SK-N-DZ (cell line): ENCODE measurements around the gene KLHL26. TPM values are rescaled to one million over a fixed set of nuclear protein-coding genes. Genes with fewer than 3 reads are reported as not detected.
"Not testable (repeated sequence)": the region's sequence is repeated elsewhere in the genome, so short reads cannot be mapped to it uniquely, and the experiment has no call there.

Source experiments
- DNase-seq: peaks from one replicate; pipeline ENCODE4 v3.0.0-alpha.2; 2015; ENCODE audit warnings: low spot score
- polyA plus RNA-seq, 2 experiments: library from polyadenylated mRNA; depleted of rRNA; stranded (reverse); fragments of >200 nt; gene quantifications; 2 replicates each; pipeline ENCODE4 v1.2.3, GENCODE V29; 2014

The KLHL26 gene
- polyA plus RNA-seq (2014; cell fraction: cytosol; rRNA removed) = 3.0 and 6.1 TPM in 2 replicates
- 1.6 and 2.7 TPM in 2 replicates for polyA plus RNA-seq (2014; cell fraction: nucleus; rRNA removed)

GRCh38 chr19:18636969-18637629 lies at the start of gene KLHL26:
KLHL26 (plus strand) TSS chr19:18637028; CDS start chr19:18637055, 27 bp downstream.
- no peak for DNase-seq

GRCh38 chr19:18587561-18587960 lies 49.3 kb upstream of the KLHL26 start:
- no peak for DNase-seq

DNA sequence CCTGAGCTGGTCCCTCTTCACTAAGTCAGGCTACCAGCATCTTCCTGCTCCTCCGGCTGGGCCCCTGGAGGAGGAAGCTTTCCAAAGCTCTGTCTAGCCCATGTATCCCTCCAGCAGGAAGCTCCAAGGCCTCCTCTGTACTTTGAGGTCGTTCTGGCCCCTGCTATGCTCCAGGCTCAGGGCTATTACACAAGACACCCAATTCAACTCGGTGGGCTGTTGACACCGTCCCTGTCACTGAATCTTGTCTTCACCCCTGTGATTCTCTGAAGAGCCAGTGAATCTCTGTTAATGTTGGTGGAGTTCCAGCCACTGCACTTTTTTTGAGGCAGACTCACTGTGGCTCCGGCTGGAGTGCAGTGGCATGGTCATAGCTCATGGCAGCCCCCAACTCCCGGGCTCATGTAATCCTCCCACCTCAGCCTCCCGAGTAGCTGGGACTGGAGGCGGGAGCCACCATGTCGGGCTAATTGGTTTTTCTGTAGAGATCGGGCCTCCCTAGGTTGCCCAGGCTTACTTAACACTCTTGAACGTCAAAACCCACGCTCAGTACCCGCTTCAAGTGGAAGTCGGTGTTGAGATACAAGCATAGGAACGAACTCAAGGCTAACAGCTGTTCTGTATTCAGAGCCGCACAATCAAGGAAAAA lies 48.7 kb upstream of the KLHL26 start:
- DNase-seq = no peak

DNA sequence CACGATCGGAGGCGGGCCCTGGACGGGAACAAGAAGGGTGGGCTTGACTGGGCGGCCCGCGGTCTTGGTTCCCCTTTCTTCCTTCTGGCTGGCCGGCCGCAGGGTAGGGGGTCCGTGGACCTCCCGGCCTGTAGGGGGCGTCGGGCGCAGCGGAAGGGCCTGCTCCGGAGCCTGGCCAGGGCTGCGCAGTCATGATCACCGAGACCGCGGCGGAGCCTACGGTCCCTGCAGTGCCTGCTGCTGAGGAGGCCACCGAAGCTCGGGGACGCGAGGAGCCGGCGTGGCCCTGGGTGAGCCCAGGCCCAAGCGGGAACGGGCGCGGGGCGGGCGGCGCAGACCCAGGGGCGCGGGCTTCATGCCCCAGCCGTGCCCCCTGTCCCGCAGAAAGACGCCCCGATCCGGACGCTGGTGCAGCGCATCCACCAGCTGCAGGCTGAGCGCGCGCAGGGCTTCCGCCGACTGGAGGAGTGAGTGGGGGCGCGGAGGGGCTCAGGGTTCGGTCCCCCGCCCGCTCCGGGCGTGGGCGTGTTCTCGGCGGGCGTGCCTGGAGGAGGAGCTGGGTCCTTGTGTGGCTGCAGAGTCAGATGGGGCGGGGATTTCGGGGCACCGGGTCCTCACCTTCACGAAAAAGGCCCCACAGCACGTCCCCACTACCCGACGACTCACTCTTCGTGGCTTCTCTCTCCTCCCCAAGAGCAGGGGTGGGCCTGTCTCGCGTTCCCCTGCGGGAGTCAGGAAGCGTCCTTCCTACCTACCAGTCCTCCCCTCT lies 48.0 kb upstream of the KLHL26 start, which contains the start of gene REX1BD:
Gene REX1BD, plus strand, starts transcription at position 188 of the 769 bp plus-strand sequence. Its CDS starts 4 bp downstream, at position 192.
- peak; percentile 86 for DNase-seq

DNA sequence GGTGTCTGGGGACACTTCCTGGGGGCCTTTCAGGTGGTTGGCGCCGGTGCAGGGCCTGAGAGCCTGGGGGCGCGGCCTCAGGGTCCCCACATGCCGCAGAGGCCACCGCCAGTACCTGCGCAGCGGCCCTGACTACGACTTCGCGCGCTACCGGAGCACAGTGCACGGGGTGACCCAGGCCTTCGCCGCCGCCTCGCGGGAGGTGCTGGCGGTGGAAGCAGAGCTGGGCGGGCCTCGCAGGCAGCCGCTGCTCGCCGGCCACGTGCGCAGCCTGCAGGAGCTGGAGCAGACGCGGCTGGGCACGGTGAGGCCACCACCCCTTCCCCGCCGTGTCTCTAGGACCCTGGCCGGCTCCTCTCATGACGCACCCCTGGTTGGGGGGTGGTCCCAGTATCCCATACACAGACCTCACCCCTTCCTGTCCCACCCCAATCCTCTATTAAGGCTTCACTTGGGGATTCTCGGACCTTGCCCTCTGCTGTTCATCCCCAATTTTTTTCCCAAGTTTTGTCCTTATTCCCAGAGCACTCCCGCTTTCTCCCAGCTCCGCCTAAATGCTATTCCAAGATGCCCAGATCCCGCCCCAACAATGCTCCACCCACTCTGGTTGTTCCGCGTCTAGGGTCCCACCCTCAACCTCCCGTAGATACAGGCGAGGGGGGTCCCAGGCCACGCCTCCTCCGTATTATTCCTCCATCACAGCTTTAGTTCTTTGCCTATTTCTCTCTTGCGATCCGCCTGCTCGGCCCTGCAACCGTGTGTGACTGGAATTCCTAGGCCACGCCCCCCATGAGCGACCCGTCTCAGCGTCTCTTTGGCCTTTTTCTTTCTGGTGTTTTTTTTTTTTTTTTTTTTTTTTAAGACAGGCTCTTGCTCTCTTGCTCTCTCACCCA lies 47.2 kb upstream of the KLHL26 start:
- DNase-seq = peak; percentile 90

- peak; percentile 99 for DNase-seq
These were observed 46.3 kb upstream of the KLHL26 start for GRCh38 chr19:18590273-18591272.

DNA sequence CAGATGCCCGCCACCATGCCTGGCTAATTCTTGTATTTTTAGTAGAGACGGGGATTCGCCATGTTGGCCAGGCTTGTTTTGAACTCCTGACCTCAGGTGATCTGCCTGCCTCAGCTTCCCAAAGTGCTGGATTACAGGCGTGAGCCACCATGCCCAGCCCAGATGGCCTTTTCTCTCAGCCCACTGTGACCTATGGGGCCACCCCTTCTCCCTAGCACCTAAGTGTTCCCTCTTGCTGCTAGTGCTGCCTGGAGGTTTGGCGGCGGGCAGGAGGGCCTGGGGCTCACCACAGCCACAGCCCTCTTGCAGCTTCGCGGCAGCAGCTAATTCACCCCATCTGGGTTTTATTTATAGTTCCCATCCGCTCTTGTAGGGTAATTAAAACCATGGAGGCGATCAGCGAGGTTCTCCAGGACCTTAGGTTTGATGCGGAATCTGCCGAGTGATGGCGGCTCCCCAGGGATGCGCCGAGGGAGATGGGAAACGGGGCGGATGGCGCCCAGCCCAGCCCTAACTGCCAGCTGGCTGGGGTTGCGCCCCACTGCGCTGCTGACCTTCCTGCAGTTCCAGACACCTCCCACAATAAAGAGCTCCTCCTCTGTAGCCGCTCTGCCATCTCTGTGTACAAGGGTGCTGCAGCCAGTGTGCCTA lies 45.0 kb upstream of the KLHL26 start:
- no peak for DNase-seq

DNA sequence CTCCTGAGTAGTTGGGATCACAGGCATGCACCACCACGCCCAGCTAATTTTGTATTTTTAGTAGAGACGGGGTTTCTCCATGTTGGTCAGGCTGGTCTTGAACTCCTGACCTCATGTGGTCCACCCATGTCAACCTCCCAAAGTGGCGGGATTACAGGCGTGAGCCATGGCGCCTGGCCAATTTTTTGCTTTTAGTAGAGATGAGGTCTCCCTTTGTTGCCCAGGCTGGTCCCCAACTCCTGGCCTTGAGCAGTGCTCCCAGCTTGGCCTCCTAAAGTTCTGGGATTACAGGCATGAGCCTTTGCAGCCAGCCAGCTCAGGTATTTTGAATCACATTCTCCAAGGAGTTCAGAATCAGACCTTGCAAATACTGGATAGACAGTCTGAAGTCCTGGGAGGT lies 44.1 kb upstream of the KLHL26 start:
- not testable (repeated sequence) for DNase-seq

DNA sequence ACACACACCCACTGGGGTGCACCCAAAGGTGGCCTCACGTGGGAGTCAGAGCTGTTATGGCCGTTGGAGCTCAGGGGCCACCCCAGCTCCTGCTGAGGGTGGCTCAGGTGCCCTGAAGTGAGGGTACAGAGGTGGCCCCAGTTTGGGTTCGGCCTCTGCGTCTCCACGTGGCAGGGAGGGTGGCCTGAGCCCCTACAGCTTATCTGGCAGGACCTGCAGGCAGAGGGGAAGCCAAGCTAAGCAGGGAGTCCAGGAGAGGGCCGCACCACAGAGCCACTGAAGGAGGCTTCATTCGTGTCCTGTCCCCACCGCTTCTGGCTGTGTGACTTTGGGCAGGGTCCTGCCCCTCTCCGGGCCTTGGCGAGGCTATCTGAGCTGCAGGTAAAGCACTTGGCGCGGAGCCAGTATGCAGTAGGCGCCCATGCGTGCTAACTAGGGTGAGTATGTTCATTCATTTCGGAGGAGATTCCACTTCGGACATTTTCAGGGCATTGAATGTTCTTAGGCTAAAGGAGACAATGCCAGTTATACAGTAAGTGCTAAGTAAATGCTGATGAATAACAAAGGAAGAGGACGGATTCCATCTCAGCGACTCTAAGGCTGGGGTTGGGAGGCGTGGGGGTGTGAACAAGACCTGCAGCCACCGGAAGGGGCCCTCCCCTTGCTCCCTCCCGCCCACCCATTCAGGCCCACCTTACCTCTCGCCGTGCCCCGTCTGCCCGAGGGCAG lies 43.3 kb upstream of the KLHL26 start:
- no peak for DNase-seq

GRCh38 chr19:18594096-18594823 lies 42.6 kb upstream of the KLHL26 start:
- peak; percentile 69 for DNase-seq

- no peak for DNase-seq
These were observed 41.9 kb upstream of the KLHL26 start for GRCh38 chr19:18594824-18595373.

DNA sequence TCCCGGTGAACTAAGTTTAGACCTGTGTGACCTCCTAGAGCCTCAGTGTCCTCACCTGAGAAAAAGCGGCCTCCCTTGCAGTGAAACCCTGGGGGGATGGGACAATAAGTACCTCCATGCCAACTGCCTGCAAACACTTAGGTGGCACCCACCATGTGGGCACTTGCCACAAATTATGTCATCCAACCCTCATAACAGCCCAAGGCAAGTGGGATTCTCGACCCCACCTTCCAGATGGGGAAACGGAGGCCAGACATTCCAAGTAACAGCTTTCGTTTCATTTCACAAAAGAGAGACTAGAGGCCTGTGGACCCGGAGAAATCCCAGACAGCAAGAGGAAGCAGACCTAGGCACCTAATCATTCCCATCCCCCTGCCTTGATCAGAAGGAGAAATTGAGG lies 41.4 kb upstream of the KLHL26 start:
- no peak for DNase-seq

GRCh38 chr19:18596752-18597157 lies 40.1 kb upstream of the KLHL26 start:
- DNase-seq = peak; percentile 79

- DNase-seq = peak; percentile 75
These were observed 38.8 kb upstream of the KLHL26 start for GRCh38 chr19:18597809-18598660.

DNA sequence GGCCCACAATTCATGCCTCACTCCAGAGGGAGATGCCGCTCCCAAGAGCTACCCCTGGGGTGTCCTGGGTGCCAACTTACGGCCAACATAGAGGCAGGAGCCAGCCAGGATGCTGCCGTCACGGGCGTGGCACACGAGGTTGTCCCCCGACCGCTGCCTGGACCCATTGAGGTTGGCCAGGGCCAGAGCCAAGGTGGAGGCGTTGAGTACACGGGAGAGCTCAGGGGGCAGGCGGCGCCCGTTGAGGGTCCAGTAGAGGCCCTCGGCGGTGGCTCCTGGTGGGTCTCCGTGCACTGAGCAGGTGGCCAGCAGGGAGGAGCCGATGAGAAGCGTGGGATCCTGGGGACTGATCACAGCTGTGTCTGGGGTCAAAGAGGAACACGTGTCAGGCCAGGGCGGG lies 37.3 kb upstream of the KLHL26 start:
- no peak for DNase-seq

- DNase-seq = not testable (repeated sequence)
These were observed 36.0 kb upstream of the KLHL26 start for GRCh38 chr19:18600692-18601397.
